Lung (tissue), 12 donors: ENCODE measurements around the gene TMEM150B. TPM values are rescaled to one million over a fixed set of nuclear protein-coding genes. Genes with fewer than 3 reads are reported as not detected.
A peak's percentile ranks its signal among the peaks of the same experiment; 100 is the strongest.

Experiments
- ATAC-seq: fragments of 200-7000 bp; cut with Tn5 transposase; one replicate; pipeline ENCODE4 v1.9.1; 2020; ENCODE audit warnings: moderate number of reproducible peaks; ENCODE audit not compliant: insufficient read depth, low FRiP score
- DNase-seq, 3 donors: peaks; one replicate each; pipeline ENCODE4 v3.0.0-alpha.2; 2013 to 2017
- H3K27ac ChIP-seq, 2 donors: one replicate each; pipeline ENCODE4 v1.5.1; 2013; ENCODE audit warnings: mild to moderate bottlenecking in 2 of 2, moderate library complexity in 2 of 2, control low read depth in 1 of 2, inconsistent platforms in 1 of 2, low read depth in 1 of 2, low read length in 1 of 2
- H3K27me3 ChIP-seq, 3 donors: one replicate each; pipeline ENCODE4 v1.5.1; 2013; ENCODE audit warnings: low read length in 2 of 3; ENCODE audit not compliant: control insufficient read depth in 3 of 3, insufficient read depth in 3 of 3
- H3K36me3 ChIP-seq, 4 donors: one replicate each; pipeline ENCODE4 v1.5.1; 2013; ENCODE audit warnings: low read length in 4 of 4, mild to moderate bottlenecking in 1 of 4, moderate library complexity in 1 of 4; ENCODE audit not compliant: control insufficient read depth in 4 of 4, insufficient read depth in 4 of 4
- H3K4me1 ChIP-seq, 5 donors: one replicate each; pipeline ENCODE4 v1.5.1; 2013; ENCODE audit warnings: low read length in 5 of 5, mild to moderate bottlenecking in 2 of 5, moderate library complexity in 1 of 5; ENCODE audit not compliant: control insufficient read depth in 5 of 5, insufficient read depth in 5 of 5
- H3K4me3 ChIP-seq: one replicate; pipeline ENCODE4 v1.5.1; 2013; ENCODE audit warnings: mild to moderate bottlenecking, control low read depth, moderate library complexity
- H3K9ac ChIP-seq, 2 donors: one replicate each; pipeline ENCODE4 v1.5.1; 2013; ENCODE audit warnings: low read length in 2 of 2, control low read depth in 1 of 2; ENCODE audit not compliant: insufficient read depth in 1 of 2
- H3K9me3 ChIP-seq, 4 donors: one replicate each; pipeline ENCODE4 v1.5.1; 2013; ENCODE audit warnings: low read length in 3 of 4, mild to moderate bottlenecking in 1 of 4, moderate library complexity in 1 of 4; ENCODE audit not compliant: control insufficient read depth in 4 of 4, insufficient read depth in 3 of 4
- WGBS, 2 donors: extraction: QIAGEN DNeasy Blood & Tissue Kit; methylation state at CpG; one replicate each; pipeline ENCODE4 v1.1.7; 2013; 5-methylcytosine and 5-hydroxymethylcytosine counted together
- polyA plus RNA-seq, 2 donors: library from polyadenylated mRNA; stranded (reverse); fragments of 200-250 nt; gene quantifications; one replicate each; pipeline ENCODE4 v1.2.1, GENCODE V29; 2013
- total RNA-seq, 2 donors: library from RNA; depleted of rRNA in 1 of 2; stranded (reverse); fragments of >200 nt in 1 of 2; gene quantifications; one replicate each; pipeline ENCODE4 v1.2.1, GENCODE V29; 2014 to 2021
- TF ChIP-seq, protein P1 (sequence below): IDR thresholded peaks from 2 replicates; pipeline ENCODE4 v1.5.1; 2012; ENCODE audit warnings: mild to moderate bottlenecking; ENCODE audit errors: control extremely low read depth, extremely low read depth
- donor health status: control.
- donor health status: control.
- donor health status: Bipolar disorder and iron deficiency.
- donor health status: healthy.
- donor health status: DM: yes; HTN: yes; CAD: no.

TMEM150B gene
- total and polyA plus RNA-seq, 4 donors, result 2.3 to 23.0 (median 17.0) TPM

DNA sequence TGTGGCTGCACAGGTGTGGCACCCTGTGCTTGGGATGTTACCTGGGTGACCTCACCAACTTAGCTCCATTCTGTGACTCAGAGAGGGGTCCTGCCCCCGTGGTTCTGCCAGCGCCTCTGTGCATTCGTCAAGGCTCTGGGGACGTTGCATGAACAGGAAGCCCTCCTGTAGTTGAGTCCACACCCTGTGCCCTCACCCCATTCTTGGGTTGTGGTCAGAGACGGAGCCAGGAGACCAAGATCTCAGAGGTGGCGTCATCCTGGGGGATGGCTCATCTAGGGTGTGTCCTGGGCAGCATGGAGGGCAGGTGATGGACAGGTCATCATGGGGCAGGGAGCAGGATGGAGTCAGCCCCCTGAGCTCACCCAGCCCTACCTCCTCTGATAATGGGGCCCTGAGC is 26.9 kb upstream of the TMEM150B start:
- H3K4me3 ChIP-seq, result no peak overlapping the region
- no peak overlapping the region for H3K27ac ChIP-seq
- 42 to 54% methylated on average over 6 of the region's 6 CpGs for WGBS, 2 donors
- H3K9ac ChIP-seq, result no peak overlapping the region
- H3K27me3 ChIP-seq, result peaks cover 0 to 45% (median 26%) of the 10 kb centered on the region in 3 donors
- DNase-seq, result no peak
- peaks cover 0 to 3% (median 0%) of the 10 kb centered on the region in 4 donors for H3K36me3 ChIP-seq
- H3K4me1 ChIP-seq, result peaks cover 0 to 18% (median 3%) of the 10 kb centered on the region in 5 donors
- H3K9me3 ChIP-seq, result peaks cover 0 to 3% (median 0%) of the 10 kb centered on the region in 4 donors
- no peak for ATAC-seq
- TF ChIP-seq, protein P1, sequence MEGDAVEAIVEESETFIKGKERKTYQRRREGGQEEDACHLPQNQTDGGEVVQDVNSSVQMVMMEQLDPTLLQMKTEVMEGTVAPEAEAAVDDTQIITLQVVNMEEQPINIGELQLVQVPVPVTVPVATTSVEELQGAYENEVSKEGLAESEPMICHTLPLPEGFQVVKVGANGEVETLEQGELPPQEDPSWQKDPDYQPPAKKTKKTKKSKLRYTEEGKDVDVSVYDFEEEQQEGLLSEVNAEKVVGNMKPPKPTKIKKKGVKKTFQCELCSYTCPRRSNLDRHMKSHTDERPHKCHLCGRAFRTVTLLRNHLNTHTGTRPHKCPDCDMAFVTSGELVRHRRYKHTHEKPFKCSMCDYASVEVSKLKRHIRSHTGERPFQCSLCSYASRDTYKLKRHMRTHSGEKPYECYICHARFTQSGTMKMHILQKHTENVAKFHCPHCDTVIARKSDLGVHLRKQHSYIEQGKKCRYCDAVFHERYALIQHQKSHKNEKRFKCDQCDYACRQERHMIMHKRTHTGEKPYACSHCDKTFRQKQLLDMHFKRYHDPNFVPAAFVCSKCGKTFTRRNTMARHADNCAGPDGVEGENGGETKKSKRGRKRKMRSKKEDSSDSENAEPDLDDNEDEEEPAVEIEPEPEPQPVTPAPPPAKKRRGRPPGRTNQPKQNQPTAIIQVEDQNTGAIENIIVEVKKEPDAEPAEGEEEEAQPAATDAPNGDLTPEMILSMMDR, result no peak

DNA sequence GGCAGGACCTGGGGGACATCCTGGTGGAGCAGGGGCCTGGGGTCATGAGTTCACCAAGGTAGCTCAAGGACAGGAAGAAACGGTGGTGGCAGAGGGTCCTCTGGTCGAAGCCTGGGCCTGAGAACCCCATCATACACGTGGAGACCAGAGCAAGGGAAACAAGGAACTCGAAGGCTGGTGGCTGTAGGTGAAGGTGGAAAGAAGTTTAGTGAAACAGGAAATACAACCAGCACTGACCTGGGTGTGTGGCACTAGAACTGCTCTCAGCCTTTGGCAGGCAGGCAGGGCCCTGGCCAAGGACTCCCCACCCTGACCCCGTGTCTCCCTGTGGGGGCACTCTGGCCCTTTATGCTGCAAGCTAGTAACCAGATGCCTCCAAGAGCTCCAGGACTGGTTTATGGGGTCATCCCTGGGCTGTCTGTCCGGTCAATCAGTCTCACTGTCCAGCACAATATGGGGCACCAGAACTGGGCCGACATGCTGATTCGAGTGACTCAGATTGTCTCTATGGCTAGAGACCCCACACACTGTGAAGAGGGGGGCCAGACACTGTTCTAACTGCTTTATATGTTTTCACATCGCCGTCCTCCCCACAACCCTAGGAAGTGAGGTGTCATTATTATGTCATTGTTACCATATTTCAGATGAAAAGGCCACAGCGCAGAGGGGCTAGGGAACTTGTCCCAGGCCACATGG is 25.6 kb upstream of the TMEM150B start:
- Histone ChIP-seq H3K4me3 (no peak overlapping the region), H3K36me3 (peaks cover 0 to 10% (median 0%) of the 10 kb centered on the region in 4 donors), H3K9me3 (peaks cover 0 to 3% (median 0%) of the 10 kb centered on the region in 4 donors), H3K27ac (no peak overlapping the region), H3K4me1 (peaks cover 0 to 18% (median 3%) of the 10 kb centered on the region in 5 donors), H3K27me3 (peaks cover 0 to 32% (median 26%) of the 10 kb centered on the region in 3 donors), H3K9ac (no peak overlapping the region)
- 58 to 60% methylated on average over 11 of the region's 11 CpGs for WGBS, 2 donors
- ATAC-seq, result no peak
- TF ChIP-seq, protein P1, result no peak
- DNase-seq, result no peak

DNA sequence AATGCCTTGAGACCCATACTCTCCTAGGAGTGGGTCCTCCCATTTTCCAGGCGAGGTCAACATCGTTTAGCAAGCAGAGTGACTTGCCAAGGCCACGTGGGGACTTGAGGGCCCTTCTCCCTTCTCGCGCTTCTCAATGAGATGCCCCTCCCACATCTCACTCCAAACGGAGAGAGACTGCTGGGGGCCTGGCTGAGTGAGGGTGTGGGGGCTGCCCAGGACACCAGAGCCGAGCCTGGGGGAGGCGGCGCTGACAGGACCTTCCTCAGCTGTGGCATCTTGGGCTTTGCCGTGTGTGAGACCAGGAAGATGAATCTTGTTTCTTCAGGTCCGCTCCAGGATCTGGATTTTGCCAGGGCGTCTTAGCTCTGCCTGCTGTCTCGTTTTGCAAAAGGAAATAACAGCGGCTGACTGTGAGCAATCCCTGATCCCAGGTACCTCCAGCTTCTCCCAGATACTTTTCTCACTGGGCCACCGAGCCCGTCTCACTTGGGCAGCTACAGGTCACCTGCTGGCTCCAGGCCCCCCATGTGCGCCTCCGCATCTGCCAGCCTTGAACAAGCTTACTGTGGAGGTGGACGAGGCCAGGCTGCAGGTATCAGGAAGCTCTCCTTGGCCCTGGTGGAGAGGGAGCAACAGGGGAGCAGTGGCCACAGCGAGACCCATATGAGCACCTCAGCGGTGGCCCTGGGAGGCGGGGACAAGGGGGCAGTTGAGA is 23.3 kb upstream of the TMEM150B start:
- Histone ChIP-seq H3K4me1 (peaks cover 0 to 15% (median 3%) of the 10 kb centered on the region in 5 donors), H3K9ac (no peak overlapping the region), H3K36me3 (peaks cover 0 to 14% (median 0%) of the 10 kb centered on the region in 4 donors), H3K9me3 (peaks cover 0 to 3% (median 0%) of the 10 kb centered on the region in 4 donors), H3K27ac (no peak overlapping the region), H3K27me3 (peaks cover 0 to 21% (median 19%) of the 10 kb centered on the region in 3 donors), H3K4me3 (no peak overlapping the region)
- DNase-seq, result peak; percentile 49 to 76 (median 56)
- ATAC-seq, result no peak
- WGBS, 2 donors, result 67 to 79% methylated on average over 22 of the region's 22 CpGs
- TF ChIP-seq, protein P1, result no peak
